ENCODE results near the gene PHIP.
A peak's percentile ranks its signal among the peaks of the same experiment; 100 is the strongest.
"Not testable (repeated sequence)": the region's sequence is repeated elsewhere in the genome, so short reads cannot be mapped to it uniquely, and the experiment has no call there.

The PHIP gene

DNA sequence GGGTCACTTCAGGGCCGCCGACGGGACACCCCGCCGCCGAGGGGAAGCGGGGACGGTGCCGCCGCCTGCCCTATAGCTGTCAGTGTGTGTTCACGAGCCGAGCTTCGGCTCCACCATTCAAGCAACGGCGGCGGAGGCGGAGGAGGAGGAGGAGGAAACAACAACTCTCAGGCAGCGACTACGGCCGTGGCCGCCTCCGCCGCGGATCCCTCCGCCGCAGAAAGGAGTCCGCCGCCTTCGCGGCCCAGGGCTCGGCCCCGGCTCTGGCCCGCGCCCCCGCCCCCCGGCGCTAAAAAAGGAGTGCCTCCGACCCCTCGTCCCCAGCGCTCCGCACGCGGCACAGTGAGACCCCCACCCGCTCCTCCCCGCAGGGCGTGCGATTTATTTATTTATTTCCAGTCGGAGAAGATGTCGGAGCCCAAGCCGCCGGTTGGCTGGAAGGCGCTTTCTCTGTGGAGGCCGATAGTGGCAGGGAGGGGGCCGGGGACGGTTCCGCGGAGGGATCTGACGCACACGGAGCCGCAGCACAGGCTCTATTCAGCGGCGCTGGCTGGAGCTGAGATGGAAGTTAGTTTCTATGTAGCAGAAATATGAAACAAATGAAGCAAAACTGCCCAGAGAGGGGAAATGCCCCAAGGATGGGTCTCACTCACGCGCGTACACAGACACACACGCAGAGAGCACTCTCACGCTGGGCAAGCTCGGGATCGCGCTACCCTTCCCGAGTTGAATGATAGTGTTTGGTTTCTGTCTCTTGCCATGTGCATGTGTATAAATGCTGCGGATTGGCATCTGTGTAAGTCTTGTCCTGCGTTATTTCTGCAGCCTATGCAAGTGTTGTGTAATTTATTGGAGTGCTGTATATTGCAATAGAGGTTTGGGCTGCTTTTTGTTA lies at the start of gene PHIP:
PHIP (minus strand) TSS at position 180 of the 895 bp plus-strand sequence. CDS start 186 bp downstream, outside the sequence.
- DNase-seq (ENCODE audit: extremely low read depth in 1 of 2, low read depth in 1 of 2), result peak; percentile 82

DNA sequence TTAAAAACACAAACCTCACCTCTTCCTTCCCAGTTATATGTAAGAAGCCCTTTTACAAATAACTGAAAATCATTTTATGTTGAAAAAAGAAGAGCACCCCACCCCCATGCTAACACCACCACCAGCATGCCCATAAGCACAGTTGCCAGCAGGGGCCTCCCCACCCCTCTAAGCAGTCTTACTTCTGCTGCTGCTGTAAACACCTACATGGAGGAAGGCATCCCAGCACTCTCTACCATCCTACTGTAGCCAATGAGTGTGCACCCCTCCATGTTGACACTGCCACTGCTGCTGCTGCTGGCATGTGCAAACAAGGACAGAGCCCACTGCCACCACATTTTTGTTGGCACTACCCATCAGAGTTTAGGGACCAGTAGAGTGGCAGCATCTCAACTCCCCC lies 49.6 kb upstream of the PHIP start:
- no peak for DNase-seq (ENCODE audit: extremely low read depth in 1 of 2, low read depth in 1 of 2)

DNA sequence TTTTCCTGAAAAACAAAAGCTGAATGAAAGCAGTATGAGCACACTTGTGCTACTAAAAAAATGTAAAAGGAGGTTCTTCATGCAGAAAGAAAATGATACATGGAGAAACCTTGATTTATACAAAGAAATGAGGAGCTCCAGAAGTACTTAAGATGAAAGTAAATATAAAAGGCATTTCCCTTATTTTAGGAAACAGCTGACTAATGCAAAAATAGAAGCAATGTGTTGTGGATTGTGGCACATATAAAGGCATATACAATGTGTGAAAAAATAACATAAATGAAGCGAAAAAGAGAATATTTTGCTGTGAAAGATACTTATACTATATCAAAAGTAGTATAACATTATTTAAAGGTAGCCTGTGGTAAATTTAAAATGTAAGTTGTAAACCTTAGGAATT lies 41.2 kb upstream of the PHIP start:
- DNase-seq (ENCODE audit: extremely low read depth in 1 of 2, low read depth in 1 of 2), result no peak

DNA sequence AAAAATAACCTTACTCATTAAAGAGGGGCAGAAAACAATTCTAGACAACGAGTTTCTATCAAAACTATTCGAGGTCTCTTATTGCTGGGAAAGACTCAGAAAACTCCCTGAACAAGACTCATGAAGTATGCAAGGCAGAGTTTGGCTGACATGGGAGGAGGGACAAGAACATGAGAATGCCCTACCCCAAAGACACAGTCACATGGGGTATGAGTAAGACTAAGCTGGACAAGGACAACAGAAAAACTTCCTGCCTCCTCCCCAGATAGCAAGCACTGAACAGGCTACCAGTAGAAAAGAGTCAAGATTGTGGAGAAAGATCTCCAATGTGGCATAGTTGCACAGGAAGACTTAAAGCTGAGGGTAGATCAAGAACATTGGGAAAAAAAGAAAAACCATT lies 39.7 kb upstream of the PHIP start:
- DNase-seq (ENCODE audit: extremely low read depth in 1 of 2, low read depth in 1 of 2), result no peak

DNA sequence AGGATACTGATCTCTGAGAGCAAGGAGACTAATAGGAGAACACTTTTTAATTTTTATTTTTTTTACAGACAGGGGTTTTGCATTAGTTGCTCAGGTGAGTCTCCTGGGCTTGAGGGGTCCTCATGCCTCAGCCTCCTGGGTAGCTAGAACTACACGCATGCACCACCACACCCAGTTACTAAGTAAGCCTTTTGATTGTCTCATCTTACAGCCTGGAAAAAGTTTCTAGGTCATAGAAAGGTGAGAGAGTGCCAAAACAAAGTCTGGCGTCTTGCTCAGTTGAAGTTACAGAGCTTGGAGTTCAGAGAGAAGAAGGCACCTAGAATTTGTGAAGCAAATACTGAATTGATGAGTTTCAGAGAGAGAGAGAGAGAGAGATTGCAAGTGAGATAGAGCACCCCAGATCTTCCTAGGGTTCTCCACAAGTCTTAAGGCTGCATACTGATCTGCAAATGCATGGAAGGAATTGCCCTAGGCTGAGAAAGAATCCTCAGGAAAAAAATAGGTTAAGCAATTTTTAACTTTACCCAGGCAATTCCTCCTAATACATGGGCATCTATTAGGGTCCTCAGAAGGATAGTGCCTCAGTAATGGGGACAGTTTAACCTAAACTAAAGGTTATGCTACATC lies 37.6 kb upstream of the PHIP start:
- DNase-seq (ENCODE audit: extremely low read depth in 1 of 2, low read depth in 1 of 2), result no peak

DNA sequence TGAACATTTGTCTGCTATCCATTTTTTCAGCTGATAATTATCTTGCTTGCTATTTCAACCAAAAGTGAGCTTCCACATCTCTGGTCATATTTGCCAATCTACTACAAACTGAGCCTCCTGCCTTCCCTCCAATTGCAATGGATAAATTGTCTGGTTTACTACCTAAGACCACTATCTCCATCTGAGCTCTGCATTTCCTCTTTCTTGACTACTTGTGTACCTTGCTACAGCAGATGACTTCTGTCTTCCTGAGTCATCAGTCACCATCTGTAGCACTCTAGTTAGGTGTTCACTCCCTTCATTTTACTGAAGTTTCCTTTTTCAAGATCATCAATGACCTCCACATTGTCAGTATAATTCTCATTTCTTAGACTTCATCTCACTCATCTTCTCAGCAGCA lies 33.5 kb upstream of the PHIP start:
- no peak for DNase-seq (ENCODE audit: extremely low read depth in 1 of 2, low read depth in 1 of 2)

- no peak for DNase-seq (ENCODE audit: extremely low read depth in 1 of 2, low read depth in 1 of 2)
Measured at GRCh38 chr6:79101164-79101563, 23.1 kb upstream of the PHIP start.

DNA sequence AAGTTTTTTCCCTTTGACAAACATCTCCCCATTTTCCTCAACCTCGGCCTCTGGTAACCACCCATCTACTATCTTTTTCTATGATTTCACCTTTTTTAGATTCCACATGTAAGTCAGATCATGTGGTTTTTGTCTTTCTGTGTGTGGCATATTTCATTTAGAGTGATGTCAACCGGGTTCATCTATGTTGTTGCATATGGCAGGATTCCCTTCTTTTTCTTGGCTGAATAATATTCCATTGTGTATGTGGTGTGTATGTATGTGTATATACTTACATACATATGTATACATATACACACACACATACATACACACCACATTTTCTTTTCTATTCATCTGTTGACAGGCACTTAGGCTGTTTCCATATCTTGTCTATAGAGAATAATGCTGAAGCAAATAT lies 22.2 kb upstream of the PHIP start:
- no peak for DNase-seq (ENCODE audit: extremely low read depth in 1 of 2, low read depth in 1 of 2)

DNA sequence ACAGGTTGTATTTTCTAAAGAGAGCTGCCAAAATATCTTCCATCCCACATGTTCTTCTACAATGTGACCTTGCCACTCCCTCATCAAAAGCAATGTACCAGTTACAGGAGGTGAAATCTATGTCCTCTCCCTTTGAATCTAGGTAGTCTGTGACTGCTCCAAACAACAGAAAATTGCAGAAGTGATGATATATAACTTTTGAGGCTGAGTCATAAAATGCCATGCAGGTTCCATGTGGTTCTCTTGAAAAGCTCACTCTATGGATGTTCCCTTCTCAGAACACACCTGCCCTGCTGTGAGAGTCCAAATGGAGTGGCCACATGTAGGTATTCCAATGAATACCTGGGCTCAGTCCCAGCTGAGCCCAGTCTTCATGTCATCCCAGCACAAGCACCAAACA lies 16.9 kb upstream of the PHIP start:
- no peak for DNase-seq (ENCODE audit: extremely low read depth in 1 of 2, low read depth in 1 of 2)

DNA sequence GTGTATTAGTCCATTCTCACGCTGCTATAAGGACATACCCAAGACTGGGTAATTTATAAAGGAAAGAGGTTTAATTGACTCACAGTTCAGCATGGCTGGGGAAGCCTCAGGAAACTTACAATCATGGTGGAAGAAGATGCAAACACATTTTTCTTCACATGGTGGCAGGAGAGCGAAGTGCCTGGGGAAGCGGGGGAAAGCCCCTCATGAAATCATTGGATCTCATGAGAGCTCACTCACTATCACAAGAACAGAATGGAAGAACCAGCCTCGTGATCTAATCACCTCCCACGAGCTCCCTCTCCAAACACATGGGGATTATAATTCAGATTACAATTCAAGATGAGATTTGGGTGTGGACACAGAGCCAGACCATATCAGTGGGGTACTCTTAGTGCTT lies 13.7 kb upstream of the PHIP start:
- DNase-seq (ENCODE audit: extremely low read depth in 1 of 2, low read depth in 1 of 2), result not testable (repeated sequence)

GRCh38 chr6:79089552-79090404 lies 11.7 kb upstream of the PHIP start:
- DNase-seq (ENCODE audit: extremely low read depth in 1 of 2, low read depth in 1 of 2), result no peak

GRCh38 chr6:79084693-79085092 lies 6.6 kb upstream of the PHIP start:
- no peak for DNase-seq (ENCODE audit: extremely low read depth in 1 of 2, low read depth in 1 of 2)

DNA sequence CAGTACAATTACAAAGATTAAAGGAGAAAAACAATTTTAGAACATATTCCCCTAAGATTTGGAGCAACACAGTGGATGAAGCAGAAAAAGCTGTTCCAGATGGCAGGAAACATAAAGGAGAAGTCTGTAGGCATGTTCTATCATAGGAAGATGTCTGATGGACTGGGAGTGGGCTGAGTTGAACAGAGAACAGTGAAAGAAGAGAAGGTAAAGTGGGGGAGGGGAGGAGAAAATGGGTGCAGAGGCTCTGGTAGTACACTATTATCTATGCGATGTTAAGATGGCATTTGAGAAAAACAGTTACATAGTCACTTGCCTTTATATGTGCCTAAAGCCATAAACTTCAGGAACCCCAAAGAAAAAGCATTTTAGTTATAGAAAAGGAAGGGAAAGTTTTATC lies 4.2 kb upstream of the PHIP start:
- no peak for DNase-seq (ENCODE audit: extremely low read depth in 1 of 2, low read depth in 1 of 2)

- no peak for DNase-seq (ENCODE audit: extremely low read depth in 1 of 2, low read depth in 1 of 2)
Measured at GRCh38 chr6:79081663-79082062, 3.6 kb upstream of the PHIP start.

GRCh38 chr6:79079561-79080041 lies 1.5 kb upstream of the PHIP start:
- no peak for DNase-seq (ENCODE audit: extremely low read depth in 1 of 2, low read depth in 1 of 2)

DNA sequence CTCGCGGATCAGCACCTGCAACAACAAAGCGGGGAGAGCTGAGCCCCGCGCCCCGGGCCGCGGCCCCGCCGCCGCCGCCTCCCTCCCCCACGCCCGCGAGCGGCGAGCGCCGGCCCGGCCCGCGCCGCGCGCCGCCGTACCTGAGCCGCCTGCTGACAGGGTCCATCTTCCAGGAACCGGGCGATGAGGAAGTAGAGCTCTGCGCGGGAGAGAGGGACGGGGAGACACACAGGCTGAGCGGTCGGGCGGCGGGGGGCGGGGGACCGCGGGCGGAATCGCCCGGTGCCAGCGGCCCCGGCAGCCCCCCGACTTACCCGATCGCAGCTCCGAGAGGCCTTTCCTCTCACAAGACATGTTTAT lies 359 bp downstream of the PHIP start:
- no peak for DNase-seq (ENCODE audit: extremely low read depth in 1 of 2, low read depth in 1 of 2)

- DNase-seq (ENCODE audit: extremely low read depth in 1 of 2, low read depth in 1 of 2), result peak; percentile 57 to 78
Measured at GRCh38 chr6:79076782-79077641, 1.0 kb downstream of the PHIP start.

DNA sequence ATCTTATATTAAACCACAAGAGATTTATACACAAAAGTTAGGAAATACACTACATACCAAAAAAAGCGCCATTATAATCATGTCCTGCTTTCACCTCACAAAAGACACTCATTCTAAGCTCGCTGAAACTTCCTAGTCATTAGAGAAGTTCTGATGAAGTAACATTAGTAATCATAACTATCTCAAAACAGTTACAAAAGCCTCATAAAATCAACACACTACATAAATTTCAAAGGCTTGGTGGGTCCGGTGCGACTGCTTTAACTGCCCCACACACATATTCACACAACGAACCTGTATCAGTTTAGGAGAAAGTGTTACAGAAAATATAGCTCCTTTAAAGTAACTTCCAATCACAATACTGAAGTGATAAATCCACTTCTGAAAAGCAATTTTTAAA lies 1.9 kb downstream of the PHIP start:
- DNase-seq (ENCODE audit: extremely low read depth in 1 of 2, low read depth in 1 of 2), result no peak

DNA sequence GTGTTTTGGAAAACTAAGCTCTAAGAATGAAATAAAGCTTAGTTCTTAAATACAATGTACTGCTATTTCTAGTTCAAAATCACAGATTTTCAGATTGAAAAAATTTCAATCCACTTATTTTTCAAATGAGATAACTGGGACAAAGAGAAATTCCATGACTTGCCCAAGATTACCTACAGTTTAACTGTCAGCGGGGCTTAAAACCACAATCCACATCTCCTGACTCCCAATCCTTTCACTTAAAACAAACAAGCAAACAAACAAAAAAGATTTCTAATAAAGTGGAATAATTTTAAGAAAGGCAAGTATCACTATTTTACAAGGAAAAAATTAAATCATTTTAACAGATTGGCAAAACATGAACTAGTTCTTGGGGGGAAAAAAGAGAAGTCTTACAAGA lies 4.2 kb downstream of the PHIP start:
- DNase-seq (ENCODE audit: extremely low read depth in 1 of 2, low read depth in 1 of 2), result no peak

- DNase-seq (ENCODE audit: extremely low read depth in 1 of 2, low read depth in 1 of 2), result no peak
Measured at GRCh38 chr6:79072640-79073181, 5.3 kb downstream of the PHIP start.

All from activated CD8-positive, alpha-beta memory T cell treated with anti-CD3 and anti-CD28 coated beads for 1 hour (primary cell).